Islet of Langerhans (tissue), 1 donor: ENCODE data around the gene HSD11B2.

Source experiments
- FAIRE-seq: peaks from one replicate; lab custom pipeline; 2011; peaks lifted over from hg19 to GRCh38; lab: Jason Lieb, UNC

Gene HSD11B2

DNA sequence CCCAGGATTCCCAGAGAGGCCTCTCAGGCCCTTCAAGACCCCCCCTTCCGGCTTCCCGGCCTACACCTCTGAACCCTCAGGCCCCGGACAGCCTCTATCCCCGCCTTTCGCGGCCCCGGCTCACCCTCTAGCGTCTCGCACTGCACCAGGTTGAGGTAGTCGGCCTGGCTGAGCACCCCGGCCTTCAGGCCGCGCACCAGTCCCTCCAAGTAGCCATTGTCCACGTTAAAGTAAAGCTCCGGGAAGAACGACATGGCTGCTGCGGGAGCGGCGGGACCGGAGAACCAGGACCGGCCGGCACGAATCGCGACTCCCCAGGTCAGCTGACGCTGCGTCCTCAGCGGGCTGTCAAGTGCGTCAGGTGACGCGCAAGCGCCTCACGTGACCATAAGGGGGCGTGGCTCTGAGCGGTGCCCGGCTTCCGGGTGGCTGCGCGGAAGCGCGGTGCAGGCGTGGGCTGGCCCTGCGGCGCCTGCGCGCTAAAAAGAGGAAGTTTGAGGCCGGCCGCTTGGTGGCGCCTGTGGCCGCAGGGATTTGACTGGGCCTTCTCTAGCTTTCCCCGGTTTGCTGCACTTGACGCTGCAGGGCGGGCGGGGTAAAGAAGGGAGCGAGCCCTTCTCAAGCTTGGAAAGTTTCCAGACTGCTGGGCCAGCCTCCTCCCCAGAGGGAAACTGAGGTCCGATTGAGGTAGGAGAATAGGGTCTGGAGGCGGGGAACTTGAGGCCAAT lies 50.1 kb downstream of the HSD11B2 start, which contains the start of gene ATP6V0D1:
TSS of gene ATP6V0D1 (minus strand) at position 325 of the 728 bp plus-strand sequence. CDS start at position 254, 71 bp downstream.
- FAIRE-seq = no peak

DNA sequence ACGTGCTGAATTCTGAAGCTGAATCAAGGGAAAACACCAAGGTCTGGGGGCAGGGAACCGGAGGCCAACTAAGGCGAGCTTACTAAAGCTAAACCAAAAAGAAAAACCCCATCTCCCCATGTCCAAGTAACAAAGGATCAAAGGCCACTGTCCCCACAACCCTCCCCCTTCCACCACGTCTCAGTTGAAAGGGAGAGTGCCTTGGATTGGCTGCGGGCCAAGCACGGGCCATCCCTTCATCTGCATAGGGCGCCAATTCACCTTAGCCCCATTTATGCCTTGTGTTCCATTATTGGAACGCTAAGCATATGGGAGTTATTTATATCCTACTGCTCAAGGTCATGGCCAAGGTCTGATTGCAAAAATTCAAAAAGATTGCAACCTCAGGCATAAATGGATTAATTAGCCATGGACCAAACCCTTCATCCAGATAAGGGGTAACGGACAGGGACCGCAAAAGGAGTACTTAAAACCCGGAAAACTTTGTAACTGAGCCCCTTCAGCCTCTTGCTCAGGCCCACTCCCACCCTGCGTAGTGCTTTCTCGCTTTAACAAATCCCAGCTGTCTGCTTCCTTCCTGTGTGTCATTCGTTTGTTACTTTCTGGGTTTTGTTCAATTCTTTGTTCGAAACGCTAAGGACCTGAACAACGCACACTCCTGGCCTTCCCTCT lies 50.8 kb downstream of the HSD11B2 start:
- FAIRE-seq = no peak

DNA sequence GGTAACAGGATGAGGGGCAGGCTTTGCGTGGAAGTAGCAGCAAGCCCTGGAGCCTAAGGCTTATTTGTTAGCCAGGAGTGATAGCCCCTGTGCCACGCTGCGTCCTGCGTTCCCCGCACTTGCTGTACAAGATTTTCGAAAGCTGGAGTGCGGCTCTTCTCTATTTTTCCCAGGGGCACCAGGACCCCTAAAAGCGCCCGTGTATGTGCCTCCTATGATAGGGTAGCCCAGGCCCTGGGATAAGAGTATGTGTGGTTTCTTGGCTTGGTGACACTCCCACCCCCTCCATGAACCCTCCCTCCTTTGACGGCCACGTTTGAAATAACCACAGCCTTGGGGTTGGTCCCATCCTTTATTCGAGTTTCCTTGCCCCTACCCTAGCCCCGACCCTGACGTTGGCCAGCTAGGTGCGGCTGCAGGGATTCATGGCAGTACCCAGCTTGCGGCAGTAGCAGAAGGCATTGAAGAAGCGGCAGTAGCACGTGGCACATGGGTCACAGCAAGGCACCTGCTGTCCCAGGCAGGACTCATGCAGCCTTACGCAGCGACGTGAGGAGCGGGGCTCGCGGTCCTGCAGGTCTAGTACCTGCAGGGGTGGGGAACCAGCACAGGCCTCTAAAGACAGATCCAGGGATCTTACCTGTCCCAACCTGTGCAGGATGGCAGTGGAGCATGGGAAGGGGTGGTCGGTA lies 51.5 kb downstream of the HSD11B2 start:
- no peak for FAIRE-seq

DNA sequence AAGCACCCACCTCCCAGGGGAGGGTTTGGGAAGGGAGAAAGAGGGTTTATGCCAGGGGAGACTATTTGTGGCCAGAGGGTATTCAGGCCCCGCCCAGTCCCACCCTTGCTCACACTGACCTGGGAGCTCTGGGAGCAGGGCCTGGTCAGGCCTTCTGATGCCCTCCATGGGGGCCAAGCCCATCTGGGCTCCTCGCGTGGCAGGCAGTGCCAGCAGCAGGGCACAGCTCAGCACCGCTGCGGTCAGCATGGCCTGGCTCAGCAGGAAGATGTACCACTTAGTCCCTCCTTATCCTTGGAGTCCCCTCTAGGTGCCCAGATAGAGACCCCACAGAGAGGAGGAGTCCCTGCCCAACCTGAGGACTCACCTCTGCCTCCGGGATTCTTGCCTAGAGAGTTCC lies 52.2 kb downstream of the HSD11B2 start, which contains the start of gene AGRP:
TSS of gene AGRP (minus strand) at position 398 of the 400 bp plus-strand sequence. CDS start at position 249, 149 bp downstream.
- no peak for FAIRE-seq

- FAIRE-seq = no peak
These were observed 53.0 kb downstream of the HSD11B2 start for GRCh38 chr16:67483731-67484525.

GRCh38 chr16:67486805-67487204 lies 55.9 kb downstream of the HSD11B2 start:
- FAIRE-seq = no peak
